ENCODE data around the gene NKD1.

The NKD1 gene

GRCh38 chr16:50684823-50685461 lies 136.7 kb downstream of the NKD1 start:
- no peak for TF ChIP-seq ZNF384 (IDR thresholded peaks at IDR 0.05)
- no peak for TF ChIP-seq SUZ12 (IDR thresholded peaks at IDR 0.05)
- no peak for TF ChIP-seq ARNT (IDR thresholded peaks at IDR 0.05)
- TF ChIP-seq ELF4 (IDR thresholded peaks at IDR 0.05), result no peak
- no peak for TF ChIP-seq FOXA1 (IDR thresholded peaks at IDR 0.05)
- POLR2A ChIA-PET, result no interaction called here
- no peak for DNase-seq (ENCODE audit: extremely low spot score)
- CTCF ChIA-PET, result no interaction called here

GRCh38 chr16:50685462-50686063 lies 137.4 kb downstream of the NKD1 start:
- DNase-seq (ENCODE audit: extremely low spot score), result no peak
- POLR2A ChIA-PET, result no interaction called here
- CTCF ChIA-PET, result interaction anchor here (1.2 kb wide), 1 partner anchor 7 kb away, joined by 3 read pairs; no protein-coding TSS in a partner anchor
- TF ChIP-seq LEF1 (IDR thresholded peaks at IDR 0.05; ENCODE audit: borderline replicate concordance), result no peak
- TF ChIP-seq PKNOX1 (IDR thresholded peaks at IDR 0.05), result no peak
- TF ChIP-seq NFRKB (IDR thresholded peaks at IDR 0.05), result no peak
- TF ChIP-seq FOXA1 (IDR thresholded peaks at IDR 0.05), result no peak
- no peak for TF ChIP-seq ARNT (IDR thresholded peaks at IDR 0.05)
- no peak for TF ChIP-seq TARDBP (IDR thresholded peaks at IDR 0.05)
- no peak for TF ChIP-seq L3MBTL2 (conservative IDR thresholded peaks at IDR 0.05)
- no peak for TF ChIP-seq CTBP1 (IDR thresholded peaks at IDR 0.05; ENCODE audit: borderline replicate concordance)
- TF ChIP-seq HDGF (IDR thresholded peaks at IDR 0.05; ENCODE audit: borderline replicate concordance), result no peak
- TF ChIP-seq FOXM1 (IDR thresholded peaks at IDR 0.05; ENCODE audit: borderline replicate concordance), result no peak
- no peak for TF ChIP-seq FOXK2 (IDR thresholded peaks at IDR 0.05)
- TF ChIP-seq ZNF384 (IDR thresholded peaks at IDR 0.05), result no peak
- no peak for TF ChIP-seq SUZ12 (IDR thresholded peaks at IDR 0.05)
- no peak for TF ChIP-seq SP1 (IDR thresholded peaks at IDR 0.05)
- TF ChIP-seq ELF4 (IDR thresholded peaks at IDR 0.05), result no peak
- no peak for TF ChIP-seq BHLHE40 (IDR thresholded peaks at IDR 0.05; ENCODE audit: borderline replicate concordance)

GRCh38 chr16:50688083-50688482 lies 139.9 kb downstream of the NKD1 start:
- ChIA-PET CTCF (no interaction called here), POLR2A (no interaction called here)
- TF ChIP-seq ARNT (IDR thresholded peaks at IDR 0.05) (no peak), BHLHE40 (IDR thresholded peaks at IDR 0.05; ENCODE audit: borderline replicate concordance) (no peak), FOXA1 (IDR thresholded peaks at IDR 0.05) (no peak), CTBP1 (IDR thresholded peaks at IDR 0.05; ENCODE audit: borderline replicate concordance) (no peak), NFRKB (IDR thresholded peaks at IDR 0.05) (no peak), ZNF384 (IDR thresholded peaks at IDR 0.05) (no peak), L3MBTL2 (conservative IDR thresholded peaks at IDR 0.05) (no peak), SP1 (IDR thresholded peaks at IDR 0.05) (no peak), ELF4 (IDR thresholded peaks at IDR 0.05) (no peak), FOXM1 (IDR thresholded peaks at IDR 0.05; ENCODE audit: borderline replicate concordance) (no peak), TARDBP (IDR thresholded peaks at IDR 0.05) (no peak), FOXK2 (IDR thresholded peaks at IDR 0.05) (no peak), LEF1 (IDR thresholded peaks at IDR 0.05; ENCODE audit: borderline replicate concordance) (no peak), SUZ12 (IDR thresholded peaks at IDR 0.05) (no peak)
- DNase-seq (ENCODE audit: extremely low spot score), result no peak

- DNase-seq (ENCODE audit: extremely low spot score), result no peak
- no peak for TF ChIP-seq HDGF (IDR thresholded peaks at IDR 0.05; ENCODE audit: borderline replicate concordance)
- TF ChIP-seq BHLHE40 (IDR thresholded peaks at IDR 0.05; ENCODE audit: borderline replicate concordance), result no peak
- no peak for TF ChIP-seq SUZ12 (IDR thresholded peaks at IDR 0.05)
- TF ChIP-seq CTBP1 (IDR thresholded peaks at IDR 0.05; ENCODE audit: borderline replicate concordance), result no peak
- no peak for TF ChIP-seq LEF1 (IDR thresholded peaks at IDR 0.05; ENCODE audit: borderline replicate concordance)
- TF ChIP-seq PKNOX1 (IDR thresholded peaks at IDR 0.05), result no peak
- TF ChIP-seq NFRKB (IDR thresholded peaks at IDR 0.05), result no peak
- no peak for TF ChIP-seq ELF4 (IDR thresholded peaks at IDR 0.05)
- no peak for TF ChIP-seq L3MBTL2 (conservative IDR thresholded peaks at IDR 0.05)
- no peak for TF ChIP-seq ARNT (IDR thresholded peaks at IDR 0.05)
- TF ChIP-seq SP1 (IDR thresholded peaks at IDR 0.05), result no peak
- TF ChIP-seq TARDBP (IDR thresholded peaks at IDR 0.05), result no peak
- ChIA-PET CTCF (no interaction called here), POLR2A (no interaction called here)
These were observed 140.7 kb downstream of the NKD1 start for GRCh38 chr16:50688867-50689266.

GRCh38 chr16:50690177-50690576 lies 142.0 kb downstream of the NKD1 start:
- no peak for DNase-seq (ENCODE audit: extremely low spot score)
- ChIA-PET POLR2A (no interaction called here), CTCF (no interaction called here)
- TF ChIP-seq ARNT (IDR thresholded peaks at IDR 0.05), result no peak
- no peak for TF ChIP-seq NFRKB (IDR thresholded peaks at IDR 0.05)
- no peak for TF ChIP-seq CTBP1 (IDR thresholded peaks at IDR 0.05; ENCODE audit: borderline replicate concordance)
- TF ChIP-seq TARDBP (IDR thresholded peaks at IDR 0.05), result no peak
- TF ChIP-seq FOXA1 (IDR thresholded peaks at IDR 0.05), result no peak
- TF ChIP-seq FOXK2 (IDR thresholded peaks at IDR 0.05), result no peak

GRCh38 chr16:50692644-50692998 lies 144.4 kb downstream of the NKD1 start:
- ChIA-PET POLR2A (no interaction called here), CTCF (no interaction called here)
- TF ChIP-seq ARNT (IDR thresholded peaks at IDR 0.05) (no peak), FOXM1 (IDR thresholded peaks at IDR 0.05; ENCODE audit: borderline replicate concordance) (no peak), NFRKB (IDR thresholded peaks at IDR 0.05) (no peak), LEF1 (IDR thresholded peaks at IDR 0.05; ENCODE audit: borderline replicate concordance) (no peak), BHLHE40 (IDR thresholded peaks at IDR 0.05; ENCODE audit: borderline replicate concordance) (no peak), TARDBP (IDR thresholded peaks at IDR 0.05) (no peak), HDGF (IDR thresholded peaks at IDR 0.05; ENCODE audit: borderline replicate concordance) (no peak), FOXK2 (IDR thresholded peaks at IDR 0.05) (no peak), PKNOX1 (IDR thresholded peaks at IDR 0.05) (no peak), ELF4 (IDR thresholded peaks at IDR 0.05) (no peak), L3MBTL2 (conservative IDR thresholded peaks at IDR 0.05) (no peak), CTBP1 (IDR thresholded peaks at IDR 0.05; ENCODE audit: borderline replicate concordance) (no peak), SUZ12 (IDR thresholded peaks at IDR 0.05) (no peak), FOXA1 (IDR thresholded peaks at IDR 0.05) (no peak)
- no peak for DNase-seq (ENCODE audit: extremely low spot score)
